Uterus (tissue), 2 donors: ENCODE measurements around the gene DMBT1.

Experiments
- CTCF ChIP-seq, 4 experiments: fragments of 200-600 bp in 2 of 4; fragments of 450-650 bp in 2 of 4; sonication (generic) in 2 of 4; IDR thresholded peaks; one replicate each; pipeline ENCODE4 v1.5.1; 2016 to 2019; ENCODE audit warnings: antibody characterized with exemption in 4 of 4, mild to moderate bottlenecking in 2 of 4, moderate library complexity in 1 of 4
- POLR2A ChIP-seq, 2 donors: fragments of 450-650 bp; IDR thresholded peaks; one replicate each; pipeline ENCODE4 v1.6.1; 2016; ENCODE audit warnings: antibody characterized with exemption in 2 of 2, mild to moderate bottlenecking in 1 of 2, moderate library complexity in 1 of 2

GRCh38 chr10:122663516-122664130 is 103.1 kb downstream of the DMBT1 start:
- no peak for TF ChIP-seq CTCF (IDR thresholded peaks at IDR 0.05)
- TF ChIP-seq POLR2A (IDR thresholded peaks at IDR 0.05), result no peak
